ENCODE measurements around the gene NATD1. TPM values are rescaled to one million over a fixed set of nuclear protein-coding genes. Genes with fewer than 3 reads are reported as not detected.

Gene NATD1
- polyA plus RNA-seq, 1 donor: 26.4 TPM

GRCh38 chr17:21191698-21192097 lies 61.5 kb downstream of the NATD1 start:
- DNase-seq: no peak

- DNase-seq: no peak
These were observed 63.1 kb downstream of the NATD1 start for GRCh38 chr17:21190078-21190477.

DNA sequence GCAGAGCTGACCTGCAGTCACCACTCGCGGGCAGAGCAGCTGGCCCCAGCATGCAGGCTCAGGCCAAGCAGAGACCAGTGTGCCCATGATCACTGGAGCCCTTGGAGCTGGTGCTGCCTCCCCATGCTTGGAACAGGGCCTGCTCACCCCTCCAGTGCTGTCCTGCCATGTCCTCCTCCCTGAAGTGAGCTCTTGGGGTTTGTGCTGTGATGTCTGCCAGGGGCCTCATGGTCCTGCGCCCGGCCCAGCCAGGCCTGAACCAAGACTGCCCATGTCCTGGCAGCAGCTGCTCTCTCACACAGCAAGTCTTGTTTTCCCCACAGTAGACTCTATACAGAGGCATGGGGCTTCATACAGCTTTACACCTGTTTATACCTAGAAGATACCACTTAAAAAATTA lies 63.8 kb downstream of the NATD1 start:
- no peak for DNase-seq

Other genes starting within 250 kb of the NATD1 start
- gene USP22, start 210.4 kb downstream of the NATD1 start, polyA plus RNA-seq (ENCODE audit: insufficient read length): 185 TPM
- gene DHRS7B, start 126.4 kb downstream of the NATD1 start, polyA plus RNA-seq (ENCODE audit: insufficient read length): 30.0 TPM
- gene TMEM11, start 39.2 kb downstream of the NATD1 start, polyA plus RNA-seq (ENCODE audit: insufficient read length): 30.4 TPM
- gene MAP2K3, start 31.3 kb upstream of the NATD1 start, polyA plus RNA-seq (ENCODE audit: insufficient read length): 25.0 TPM
- 17.3 TPM for gene KCNJ12, start 122.9 kb upstream of the NATD1 start, polyA plus RNA-seq (ENCODE audit: insufficient read length)

All from hindlimb muscle (tissue), 1 donor.